CD14-positive monocyte (primary cell): ENCODE data around the gene FKRP. TPM values are rescaled to one million over a fixed set of nuclear protein-coding genes. Genes with fewer than 3 reads are reported as not detected.

Experiments used
- DNase-seq, 3 donors: peaks; one replicate each; pipeline ENCODE4 v3.0.0-alpha.2; 2011 to 2022
- H2AFZ ChIP-seq: 2 replicates; pipeline ENCODE4 v1.6.0; 2012; ENCODE audit warnings: mild to moderate bottlenecking, low read depth, low read length, inconsistent platforms; ENCODE audit not compliant: insufficient read depth, poor library complexity, severe bottlenecking
- H3K27ac ChIP-seq, 2 donors: 1 replicate in 1 of 2; 2 replicates in 1 of 2; pipeline ENCODE4 v1.5.1; 2012 to 2013; ENCODE audit warnings: low read length in 2 of 2, control low read depth in 1 of 2, inconsistent platforms in 1 of 2, low read depth in 1 of 2, mild to moderate bottlenecking in 1 of 2
- H3K27me3 ChIP-seq, 2 donors: one replicate each; pipeline versions ENCODE4 v1.6.0 to v1.6.1; 2011 to 2013; ENCODE audit warnings: low read length in 2 of 2; ENCODE audit not compliant: control insufficient read depth in 2 of 2, insufficient read depth in 2 of 2
- H3K36me3 ChIP-seq, 2 donors: replicated peaks in 1 of 2; 1 replicate in 1 of 2; 2 replicates in 1 of 2; pipeline versions ENCODE4 v1.5.1 to v1.6.1; 2012 to 2013; ENCODE audit warnings: low read length in 2 of 2, control low read depth in 1 of 2, inconsistent platforms in 1 of 2, mild to moderate bottlenecking in 1 of 2; ENCODE audit not compliant: insufficient read depth in 2 of 2, control insufficient read depth in 1 of 2
- H3K4me1 ChIP-seq, 2 donors: 1 replicate in 1 of 2; 2 replicates in 1 of 2; pipeline versions ENCODE4 v1.5.1 to v1.6.1; 2012 to 2013; ENCODE audit warnings: low read length in 2 of 2, control low read depth in 1 of 2, inconsistent platforms in 1 of 2, mild to moderate bottlenecking in 1 of 2, moderate library complexity in 1 of 2; ENCODE audit not compliant: insufficient read depth in 2 of 2, control insufficient read depth in 1 of 2
- H3K4me2 ChIP-seq: replicated peaks from 2 replicates; pipeline ENCODE3; 2012; ENCODE audit warnings: low read length, moderate library complexity, mild to moderate bottlenecking; ENCODE audit not compliant: poor library complexity, severe bottlenecking; ENCODE audit errors: extremely low read depth
- H3K4me3 ChIP-seq, 3 experiments: fragments of 200-600 bp in 1 of 3; sonication (generic) in 1 of 3; replicated peaks in 1 of 3; 1 replicate in 2 of 3; 2 replicates in 1 of 3; pipeline ENCODE4 v1.5.1; 2011 to 2013; ENCODE audit warnings: low read length in 3 of 3, mild to moderate bottlenecking in 3 of 3, control low read depth in 2 of 3, low read depth in 2 of 3, inconsistent platforms in 1 of 3, moderate library complexity in 1 of 3
- H3K79me2 ChIP-seq: 2 replicates; pipeline ENCODE4 v1.6.0; 2012; ENCODE audit warnings: mild to moderate bottlenecking, control low read depth, inconsistent platforms, low read length, moderate library complexity; ENCODE audit not compliant: insufficient read depth
- H3K9ac ChIP-seq: 2 replicates; pipeline ENCODE4 v1.6.0; 2017; ENCODE audit warnings: low read length, mild to moderate bottlenecking; ENCODE audit not compliant: insufficient read depth, poor library complexity, severe bottlenecking
- H3K9me3 ChIP-seq, 2 donors: replicated peaks in 1 of 2; 1 replicate in 1 of 2; 2 replicates in 1 of 2; pipeline versions ENCODE4 v1.5.1 to v1.6.1; 2012 to 2013; ENCODE audit warnings: low read length in 2 of 2, control low read depth in 1 of 2; ENCODE audit not compliant: control insufficient read depth in 1 of 2, insufficient read depth in 1 of 2
- H4K20me1 ChIP-seq: 2 replicates; pipeline ENCODE4 v1.6.0; 2012; ENCODE audit warnings: mild to moderate bottlenecking, low read length, control low read depth, moderate library complexity; ENCODE audit not compliant: insufficient read depth
- H3K27ac Mint-ChIP-seq, 7 donors: one replicate each; pipeline ENCODE4 v1.8.0; 2020; ENCODE audit warnings: mild to moderate bottlenecking in 7 of 7, mixed read lengths in 7 of 7, moderate library complexity in 6 of 7, inconsistent platforms in 2 of 7
- H3K27me3 Mint-ChIP-seq, 3 donors: one replicate each; pipeline ENCODE4 v1.8.0; 2021 to 2022; ENCODE audit warnings: low read depth in 3 of 3, mild to moderate bottlenecking in 3 of 3, mixed read lengths in 3 of 3, moderate library complexity in 3 of 3, inconsistent platforms in 1 of 3
- H3K36me3 Mint-ChIP-seq, 2 donors: one replicate each; pipeline ENCODE4 v1.8.0; 2020; ENCODE audit warnings: mixed read lengths in 2 of 2, inconsistent platforms in 1 of 2, mild to moderate bottlenecking in 1 of 2
- H3K4me1 Mint-ChIP-seq: one replicate; pipeline ENCODE4 v1.8.0; 2020; ENCODE audit warnings: mild to moderate bottlenecking, mixed read lengths
- H3K4me3 Mint-ChIP-seq, 2 donors: one replicate each; pipeline ENCODE4 v1.8.0; 2020; ENCODE audit warnings: mild to moderate bottlenecking in 2 of 2, mixed read lengths in 2 of 2, moderate library complexity in 1 of 2
- H3K9me3 Mint-ChIP-seq, 7 donors: one replicate each; pipeline ENCODE4 v1.8.0; 2020 to 2022; ENCODE audit warnings: mixed read lengths in 7 of 7, mild to moderate bottlenecking in 6 of 7, moderate library complexity in 6 of 7, inconsistent platforms in 2 of 7
- CTCF ChIP-seq: fragments of 200-600 bp; IDR thresholded peaks from one replicate; pipeline ENCODE4 v1.8.0; 2022; ENCODE audit warnings: antibody characterized with exemption, mild to moderate bottlenecking
- WGBS: methylation state at CpG from one replicate; pipeline ENCODE4 v1.1.5; 2013; ENCODE audit warnings: missing lambda C conversion rate; ENCODE audit not compliant: insufficient coverage; 5-methylcytosine and 5-hydroxymethylcytosine counted together
- intact Hi-C, 2 donors: fragments of 100-400 bp; cut with micrococcal nuclease; formaldehyde crosslinking; loops; one replicate each; pipeline versions ENCODE4 v1.15.0 to v1.15.1; 2023
- polyA plus RNA-seq, 3 donors: library from polyadenylated mRNA; depleted of rRNA in 1 of 3; unstranded in 2 of 3; stranded (reverse) in 1 of 3; fragments of 300-500 nt in 2 of 3; fragments of >200 nt in 1 of 3; fragmentation: Illumina TruSeq in 2 of 3; gene quantifications; 1 replicate in 2 of 3; 2 replicates in 1 of 3; pipeline ENCODE4 v1.2.3, GENCODE V29; 2012 to 2021

FKRP gene
- polyA plus RNA-seq, 3 donors = 2.1 to 21.5 (median 2.7) TPM

GRCh38 chr19:46730187-46730586 is 15.7 kb upstream of the FKRP start:
- H3K27me3 ChIP-seq = no peaks in the 10 kb centered on the region
- peaks cover 74% of the 10 kb centered on the region for H4K20me1 ChIP-seq
- H3K4me2 ChIP-seq = peak overlapping the region; percentile 82
- Mint-ChIP-seq H3K4me3 (no peak overlapping the region), H3K4me1 (peaks cover 68% of the 10 kb centered on the region), H3K27ac (peak overlapping the region in 6 of 7 donors; percentile 50 to 99 (median 98)), H3K27me3 (peaks cover 2% of the 10 kb centered on the region in 3 donors), H3K9me3 (peaks cover 0 to 2% (median 0%) of the 10 kb centered on the region in 7 donors), H3K36me3 (peaks cover 67 to 74% of the 10 kb centered on the region in 2 donors)
- 100% methylated on average over 3 of the region's 9 CpGs for WGBS
- peaks cover 55 to 63% of the 10 kb centered on the region in 2 donors for H3K36me3 ChIP-seq
- TF ChIP-seq CTCF = no peak
- H3K27ac ChIP-seq = peak overlapping the region; percentile 89 to 91
- peak overlapping the region in 1 of 3 experiments; percentile 73 for H3K4me3 ChIP-seq
- H3K4me1 ChIP-seq = peaks cover 64 to 69% of the 10 kb centered on the region in 2 donors
- H3K9ac ChIP-seq = no peak overlapping the region
- H3K9me3 ChIP-seq = no peaks in the 10 kb centered on the region
- no peak for DNase-seq
- intact Hi-C loops = loop anchor here (2.0 to 5.0 kb wide), 3 partner anchors 13 to 113 kb away; partner anchors contain the start of gene PRKD2 (in 1 of the 2)
- H3K79me2 ChIP-seq = peaks cover 40% of the 10 kb centered on the region
- no peak overlapping the region for H2AFZ ChIP-seq

DNA sequence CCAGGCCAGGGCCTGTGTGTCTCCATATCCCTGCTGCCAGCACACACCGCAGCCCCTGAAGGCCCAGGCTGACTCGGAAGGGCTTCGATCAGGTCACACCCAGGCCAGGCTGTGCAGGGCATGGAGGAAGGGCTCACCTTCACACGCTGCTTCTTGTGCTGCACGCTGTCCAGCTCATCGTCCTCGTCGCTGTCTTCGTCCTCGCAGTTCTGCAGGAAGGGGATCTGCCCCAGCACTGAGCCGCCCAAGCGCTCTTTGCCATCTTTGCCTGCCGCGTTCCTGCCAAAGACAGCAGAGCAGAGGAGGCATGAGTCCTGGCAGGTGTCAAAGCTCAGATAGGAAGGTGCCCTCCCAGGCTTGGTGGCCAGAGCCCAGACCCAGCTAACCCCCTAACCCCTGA is 15.3 kb upstream of the FKRP start:
- H3K27me3 ChIP-seq = no peaks in the 10 kb centered on the region
- no peaks in the 10 kb centered on the region for H3K9me3 ChIP-seq
- Mint-ChIP-seq H3K9me3 (peaks cover 0 to 2% (median 0%) of the 10 kb centered on the region in 7 donors), H3K4me3 (peak overlapping the region; percentile 78 to 94), H3K27me3 (peaks cover 2% of the 10 kb centered on the region in 3 donors), H3K27ac (peak overlapping the region; percentile 92 to 100 (median 98)), H3K4me1 (peaks cover 72% of the 10 kb centered on the region), H3K36me3 (peaks cover 67 to 74% of the 10 kb centered on the region in 2 donors)
- no peak for DNase-seq
- H2AFZ ChIP-seq = no peak overlapping the region
- intact Hi-C loops = loop anchor here (2.0 to 5.0 kb wide), 3 partner anchors 14 to 113 kb away; partner anchors contain the start of gene PRKD2 (in 1 of the 2)
- H3K4me2 ChIP-seq = peak overlapping the region; percentile 82
- peaks cover 51 to 59% of the 10 kb centered on the region in 2 donors for H3K36me3 ChIP-seq
- peak overlapping the region in 1 of 3 experiments; percentile 73 for H3K4me3 ChIP-seq
- TF ChIP-seq CTCF = no peak
- peaks cover 68 to 73% of the 10 kb centered on the region in 2 donors for H3K4me1 ChIP-seq
- H4K20me1 ChIP-seq = peaks cover 70% of the 10 kb centered on the region
- peak overlapping the region; percentile 89 to 91 for H3K27ac ChIP-seq
- peaks cover 40% of the 10 kb centered on the region for H3K79me2 ChIP-seq
- H3K9ac ChIP-seq = peak overlapping the region; percentile 57
- 91% methylated on average over 14 of the region's 14 CpGs for WGBS
